Stimulated activated CD8-positive, alpha-beta memory T cell treated with anti-CD3 and anti-CD28 coated beads, Interleukin-7, amount 100 ng/mL, for 1 hour (primary cell): Measurements from ENCODE around the gene CDH20.

Source experiments
- DNase-seq, 2 donors: peaks; one replicate each; pipeline ENCODE4 v3.0.0-alpha.2; 2020; ENCODE audit warnings: low read depth in 2 of 2

Gene CDH20

DNA sequence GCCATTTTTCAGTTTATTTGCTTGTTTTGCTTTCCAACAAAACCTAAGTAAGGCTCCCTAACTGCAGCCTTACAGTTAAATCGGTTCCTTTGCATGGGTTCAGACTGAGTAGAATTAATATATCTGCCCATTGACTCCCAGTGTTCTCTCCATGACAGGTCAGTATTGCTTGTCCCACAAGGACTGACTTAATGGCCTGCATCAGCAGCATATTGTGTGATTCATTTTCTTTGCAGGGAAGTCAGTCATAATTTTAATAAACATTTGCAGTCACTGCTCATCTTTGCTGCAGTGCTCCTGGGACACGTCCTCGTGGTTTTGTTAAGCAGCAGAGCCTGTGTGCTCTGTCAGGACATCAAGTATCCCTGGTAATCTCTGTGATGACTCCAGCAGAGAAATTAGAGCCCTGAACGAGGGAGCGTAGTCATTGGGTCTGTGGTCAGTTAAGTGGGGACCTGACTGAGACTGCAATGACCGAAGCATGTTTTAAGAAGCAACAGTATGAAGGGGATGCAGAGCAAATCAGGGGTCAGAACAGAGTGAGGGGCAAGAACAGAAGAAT lies 93.3 kb downstream of the CDH20 start:
- DNase-seq: no peak

DNA sequence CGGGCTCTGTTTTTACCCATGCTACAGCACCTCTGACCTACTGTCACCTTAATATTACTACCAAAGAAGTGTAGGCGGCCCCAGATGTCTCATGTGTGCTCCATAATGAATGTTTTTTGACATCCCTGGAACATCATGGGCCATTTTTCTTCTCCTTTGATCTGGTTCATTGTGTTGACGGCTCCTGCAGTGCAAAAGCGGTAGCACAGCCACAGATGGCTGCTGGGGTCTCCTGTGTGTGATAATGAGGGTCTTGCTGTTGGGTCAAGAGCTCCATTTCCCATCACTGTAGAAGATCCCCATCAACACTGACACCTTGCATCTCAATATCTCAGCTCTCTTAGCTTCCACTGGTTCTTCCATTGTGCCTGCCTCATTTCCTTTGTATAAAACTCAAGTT lies 95.0 kb downstream of the CDH20 start:
- DNase-seq: no peak

DNA sequence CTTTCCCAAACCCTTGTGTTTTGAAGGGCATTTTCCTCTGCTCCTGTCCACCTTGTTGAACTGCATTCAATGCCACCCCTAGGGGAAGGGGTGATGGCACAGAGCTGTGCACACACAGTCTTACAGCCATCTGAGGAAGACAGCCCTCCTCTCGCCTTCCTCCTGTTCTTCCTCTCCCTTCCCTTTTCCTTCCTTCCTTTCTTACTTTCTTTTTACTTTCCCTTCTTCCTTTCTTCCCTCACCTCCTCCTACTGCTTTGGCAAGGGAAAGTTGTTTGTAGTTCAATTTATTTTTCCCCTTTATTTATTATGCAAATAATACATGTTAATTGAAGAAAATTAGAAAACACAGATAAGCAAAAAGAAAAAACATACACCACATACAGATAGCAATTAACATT lies 99.4 kb downstream of the CDH20 start:
- no peak for DNase-seq

DNA sequence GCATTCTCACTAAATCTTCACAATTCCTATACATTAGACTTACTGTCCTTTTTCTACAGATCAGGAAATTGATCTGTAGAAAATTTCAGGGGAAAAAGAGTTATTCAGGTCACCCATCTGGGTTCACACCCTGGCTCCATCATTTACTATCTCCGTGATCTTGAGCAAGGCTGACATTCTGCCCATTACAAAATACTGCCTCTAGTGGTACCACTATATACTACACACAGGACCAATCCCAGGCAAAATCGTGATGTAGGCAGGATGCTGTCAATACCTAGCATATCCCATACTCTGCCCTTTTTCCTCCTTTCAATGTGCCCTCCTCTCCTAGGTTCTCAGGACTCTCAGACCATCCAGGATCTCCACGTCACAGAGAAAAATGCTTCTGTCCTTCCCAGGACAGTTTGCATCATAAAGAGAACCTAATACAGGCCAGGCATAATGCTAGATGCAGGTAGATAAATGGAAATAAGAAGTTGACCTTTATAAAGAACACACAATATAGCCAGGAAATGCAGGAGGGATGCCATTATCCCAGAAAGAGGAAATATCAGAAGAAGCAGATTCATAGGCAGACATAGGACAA lies 101.9 kb downstream of the CDH20 start:
- DNase-seq: no peak

DNA sequence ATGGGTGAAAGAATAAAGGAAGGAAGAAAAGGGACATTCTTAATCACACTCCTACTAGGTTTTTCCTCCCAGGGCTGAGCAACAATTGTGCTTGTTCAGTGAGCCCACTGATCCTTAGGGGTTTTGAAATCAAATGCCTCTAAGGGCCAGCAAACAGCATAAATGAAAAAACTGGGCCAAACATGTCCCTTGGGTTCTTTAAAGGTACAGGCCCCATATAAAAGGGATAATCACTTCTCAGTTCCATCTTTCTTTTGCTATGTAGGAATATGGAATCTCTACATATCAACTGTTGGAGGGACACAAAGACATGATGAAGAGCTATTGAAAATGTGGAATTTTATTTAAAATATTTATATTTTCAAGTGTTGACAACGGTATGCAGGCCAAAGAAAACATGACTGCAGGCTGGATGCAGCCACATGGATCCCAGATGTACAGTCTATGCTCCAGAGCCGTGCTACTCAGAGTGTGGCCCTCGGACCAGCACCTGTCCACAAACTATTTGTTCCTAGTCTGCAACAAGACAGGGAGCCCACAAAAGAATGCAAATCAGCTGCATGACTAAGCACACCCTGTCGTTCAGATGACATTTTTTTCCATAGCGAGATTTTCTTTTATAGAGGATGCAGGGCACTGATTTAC lies 110.0 kb downstream of the CDH20 start:
- no peak for DNase-seq

DNA sequence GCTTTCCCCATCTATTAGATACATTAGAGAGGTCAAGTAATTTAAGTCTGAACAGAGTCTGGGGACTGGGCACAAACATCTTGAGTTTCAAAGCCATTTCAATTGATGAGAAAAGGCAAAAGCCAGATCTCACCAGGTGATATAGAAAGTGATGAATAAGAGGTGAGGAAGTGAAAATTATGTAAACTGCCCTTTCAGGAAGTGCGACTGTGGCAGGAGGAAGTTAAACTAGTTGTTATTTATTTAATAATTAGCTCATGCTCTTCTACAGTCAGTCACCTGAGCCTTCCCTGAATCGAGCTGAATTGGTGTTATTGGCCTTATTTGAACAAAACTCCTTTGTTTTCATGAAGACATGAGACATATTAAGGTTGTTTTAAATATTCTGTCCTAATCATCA lies 115.1 kb downstream of the CDH20 start:
- DNase-seq: no peak

DNA sequence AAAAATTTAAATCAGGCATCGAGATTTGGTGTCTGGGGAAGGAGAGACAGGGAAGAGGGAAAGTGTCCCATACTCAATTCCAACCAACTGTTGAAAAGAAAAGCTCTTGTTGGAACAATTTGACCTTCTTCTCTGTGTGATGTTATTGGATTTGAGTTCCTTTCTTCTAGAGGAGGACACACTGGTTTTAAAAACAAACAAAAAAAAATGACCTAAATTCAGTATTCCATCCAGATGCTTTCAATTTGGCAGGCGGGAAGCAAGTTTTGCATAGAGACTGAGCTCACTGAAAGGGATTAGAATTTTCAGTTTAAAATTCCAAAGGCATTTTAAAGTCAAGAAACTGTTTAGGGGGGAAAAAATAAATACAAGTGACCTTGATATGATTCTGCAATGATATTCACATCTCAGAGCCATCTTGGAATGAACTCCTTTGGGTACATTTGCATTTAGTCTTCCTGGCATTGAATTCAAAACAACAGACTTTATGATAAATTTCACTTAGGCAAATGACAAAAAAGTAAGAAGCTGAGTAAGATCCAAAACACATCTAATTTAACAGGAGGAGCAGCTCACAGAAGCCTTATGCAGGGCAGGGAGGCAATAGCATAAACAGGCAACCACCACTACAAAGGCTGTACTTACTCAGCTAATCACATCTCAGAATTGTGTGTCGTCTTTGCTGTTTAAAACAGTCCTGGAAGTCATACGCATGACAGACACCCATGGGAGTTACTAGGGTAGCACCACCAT lies 126.8 kb downstream of the CDH20 start:
- no peak for DNase-seq

DNA sequence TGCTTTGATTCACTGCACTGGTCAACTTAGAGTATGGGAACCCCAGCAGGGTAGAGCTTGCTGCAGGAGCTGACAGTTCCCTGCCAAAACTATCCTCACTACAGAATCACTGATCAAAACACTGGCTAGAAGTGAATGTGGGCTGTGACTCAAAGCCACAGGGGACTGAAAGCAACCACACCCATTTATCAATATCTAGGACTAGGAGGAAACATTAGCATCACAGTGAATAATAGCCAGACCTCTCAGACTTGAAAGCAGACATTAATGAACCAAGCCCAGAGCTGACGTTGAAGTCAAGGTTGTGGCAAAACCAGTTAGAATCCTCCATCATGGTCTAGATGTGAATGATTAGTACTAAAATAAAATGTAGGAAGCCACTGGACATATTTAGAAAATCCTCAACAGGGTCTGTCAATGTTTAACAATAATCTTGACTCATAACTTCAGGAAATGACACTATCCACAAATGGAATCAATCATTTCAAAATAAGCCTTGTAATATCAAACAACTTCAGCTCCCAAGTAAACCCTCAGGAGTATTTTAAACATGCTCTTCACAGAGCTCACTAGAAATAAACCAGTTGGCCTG lies 131.4 kb downstream of the CDH20 start:
- DNase-seq: no peak

DNA sequence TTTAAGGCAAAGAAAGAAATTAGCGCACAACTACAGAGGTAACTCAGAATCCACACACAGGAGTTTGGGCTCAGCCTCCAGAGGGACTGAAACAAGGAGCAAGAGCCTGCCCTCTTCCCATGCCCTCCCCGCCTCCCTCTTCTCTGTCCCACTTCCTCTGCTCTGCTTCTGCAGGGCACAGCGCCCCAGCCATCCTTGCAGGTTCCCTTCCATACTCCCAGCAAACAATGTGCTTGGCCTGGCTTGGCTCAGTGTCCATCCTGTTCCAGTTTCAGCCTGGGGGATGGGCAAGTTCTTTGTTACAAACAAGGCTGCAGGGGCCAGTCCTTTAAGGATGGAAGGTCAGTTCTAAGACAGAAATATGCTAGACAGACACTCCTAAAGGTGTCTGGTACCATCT lies 133.5 kb downstream of the CDH20 start:
- no peak for DNase-seq

DNA sequence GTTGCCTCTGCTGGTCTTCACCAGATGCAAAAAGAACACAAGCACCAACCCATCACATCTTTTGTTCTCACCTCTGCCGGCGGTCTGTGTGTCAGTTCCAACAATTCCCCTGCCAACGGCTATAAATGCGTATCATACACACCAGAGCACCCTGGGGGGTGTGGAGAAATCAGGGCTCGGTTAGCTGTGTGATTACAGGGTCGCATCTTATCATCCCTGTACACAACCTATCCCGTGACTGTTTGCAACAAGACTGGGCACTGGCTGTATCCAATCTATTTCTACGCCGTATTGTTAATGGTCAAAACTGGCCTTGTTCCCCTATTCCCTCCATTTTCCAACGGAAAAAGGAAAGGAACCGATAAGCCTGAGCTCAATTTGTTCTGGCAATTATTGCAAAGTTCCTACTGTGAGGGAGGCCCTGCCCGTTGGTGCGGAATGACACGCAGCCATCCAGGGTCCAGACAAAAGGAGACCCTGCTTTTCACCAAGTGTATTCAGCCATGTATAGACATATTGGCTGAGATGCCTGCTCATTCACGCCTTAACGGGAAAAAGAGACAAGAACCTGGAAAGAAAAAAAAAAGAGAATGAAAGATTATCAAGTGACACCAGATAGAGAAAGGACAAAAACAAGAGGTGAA lies 136.9 kb downstream of the CDH20 start:
- DNase-seq: no peak

DNA sequence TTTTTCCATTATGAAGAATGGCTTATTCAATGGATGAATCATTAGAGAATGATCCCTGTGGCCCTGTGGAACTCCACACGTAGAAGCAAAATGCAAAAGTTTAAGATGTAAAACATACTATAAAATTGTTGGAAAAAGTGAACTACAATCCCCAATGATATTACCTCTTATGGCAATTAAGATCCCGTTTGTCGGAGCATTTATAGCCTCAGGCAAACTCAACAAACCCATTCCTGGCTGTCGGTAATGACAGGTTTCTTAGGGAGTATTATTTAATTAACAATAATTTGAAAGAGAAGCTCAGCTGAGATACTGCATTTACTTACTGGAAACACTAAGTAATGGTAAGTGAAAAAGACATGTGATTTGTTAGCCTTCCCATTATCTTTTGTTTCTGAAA lies 138.3 kb downstream of the CDH20 start:
- no peak for DNase-seq

DNA sequence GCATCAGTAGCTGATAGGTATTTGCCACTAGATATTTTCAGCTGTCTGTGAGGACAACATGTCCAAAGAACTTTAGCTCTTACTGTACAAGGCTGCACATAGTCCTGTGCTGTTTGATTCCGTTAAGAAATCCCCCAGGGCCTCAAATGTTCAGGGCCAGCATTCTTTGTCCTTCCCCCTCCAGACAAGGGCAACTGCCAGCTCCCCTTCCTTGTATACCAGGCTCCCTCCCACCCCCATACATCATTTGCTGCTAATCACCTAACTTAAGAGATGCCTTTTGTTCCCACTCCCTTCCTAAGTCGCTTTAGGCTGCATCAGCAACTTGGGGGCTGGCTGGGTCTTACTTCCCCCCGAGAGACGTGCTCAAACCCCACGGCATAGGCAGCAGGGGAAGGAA lies 138.7 kb downstream of the CDH20 start:
- no peak for DNase-seq

DNA sequence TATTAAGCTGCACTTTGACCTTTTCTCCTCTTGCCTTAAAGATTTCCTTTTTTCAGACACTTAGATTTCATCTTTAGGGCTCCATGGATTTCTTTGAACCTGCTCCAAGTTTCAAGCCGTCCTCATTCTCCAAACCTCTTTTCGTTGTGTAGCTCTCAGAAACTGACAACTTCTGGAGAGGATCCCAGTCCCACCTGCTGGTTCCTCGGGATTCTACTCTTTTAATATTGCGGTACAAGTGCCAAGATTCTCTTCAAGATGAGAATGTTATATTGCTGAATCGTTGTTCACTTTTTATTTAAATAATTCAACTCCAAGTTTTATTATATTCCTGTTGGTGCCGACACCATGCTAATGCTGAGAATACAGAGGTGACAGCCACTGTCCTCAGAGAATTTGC lies 141.1 kb downstream of the CDH20 start:
- DNase-seq: no peak

DNA sequence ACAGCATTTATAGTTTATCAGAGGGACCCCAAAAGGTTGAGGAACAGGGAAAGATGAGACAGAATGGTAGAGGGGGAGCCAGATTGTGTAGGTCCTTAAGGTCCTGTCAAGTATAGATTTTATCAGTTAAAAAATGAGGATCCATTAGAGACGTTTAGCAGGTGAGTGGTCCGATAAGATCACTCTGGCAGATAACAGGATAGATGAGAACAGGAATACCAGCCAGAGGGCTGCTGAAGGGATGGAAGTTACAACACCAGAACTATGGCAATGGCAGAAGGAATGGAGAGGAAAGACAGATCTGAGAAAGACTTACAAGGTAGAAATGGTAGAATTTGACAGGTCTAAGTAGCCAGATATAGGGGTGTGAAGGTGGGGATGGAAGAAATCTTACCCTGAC lies 141.7 kb downstream of the CDH20 start:
- DNase-seq: no peak

DNA sequence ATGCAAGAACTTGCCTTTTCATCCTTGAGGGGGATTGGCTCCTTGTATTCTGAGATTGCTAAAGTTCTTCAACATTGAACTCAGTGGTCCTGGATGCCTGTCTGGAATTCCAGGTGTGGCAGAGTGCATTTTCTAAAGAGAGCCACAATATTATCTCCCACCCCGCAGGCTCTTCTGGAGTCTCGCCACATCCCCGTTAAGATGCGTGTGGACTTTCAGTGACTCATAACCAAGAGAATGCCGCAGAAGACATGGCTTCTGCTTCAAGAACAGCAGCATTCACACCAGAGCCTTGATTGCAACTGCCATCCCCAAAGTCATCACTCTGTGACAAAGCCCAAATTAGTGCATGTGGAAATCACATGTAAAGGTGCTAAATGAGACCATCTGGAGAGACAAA lies 142.7 kb downstream of the CDH20 start:
- DNase-seq: no peak

DNA sequence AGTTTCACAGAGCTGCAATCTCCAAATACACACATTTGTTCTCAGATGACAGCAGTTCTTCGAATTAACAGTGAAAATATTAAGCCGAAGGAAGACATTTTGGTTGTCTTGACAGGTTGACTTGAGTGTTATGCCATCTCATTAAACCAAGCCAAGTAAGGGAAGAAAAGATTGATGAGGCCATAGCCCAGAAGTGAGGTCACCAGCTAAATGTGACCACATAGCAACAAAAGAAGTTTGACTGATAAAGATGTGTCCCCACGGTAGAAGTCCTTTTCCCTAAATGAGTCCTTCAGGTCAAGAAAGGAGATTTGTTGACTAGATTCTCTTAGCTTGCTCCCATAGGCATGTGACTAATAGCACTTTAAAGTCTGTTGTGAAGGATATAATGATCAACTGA lies 156.1 kb downstream of the CDH20 start:
- DNase-seq: no peak

DNA sequence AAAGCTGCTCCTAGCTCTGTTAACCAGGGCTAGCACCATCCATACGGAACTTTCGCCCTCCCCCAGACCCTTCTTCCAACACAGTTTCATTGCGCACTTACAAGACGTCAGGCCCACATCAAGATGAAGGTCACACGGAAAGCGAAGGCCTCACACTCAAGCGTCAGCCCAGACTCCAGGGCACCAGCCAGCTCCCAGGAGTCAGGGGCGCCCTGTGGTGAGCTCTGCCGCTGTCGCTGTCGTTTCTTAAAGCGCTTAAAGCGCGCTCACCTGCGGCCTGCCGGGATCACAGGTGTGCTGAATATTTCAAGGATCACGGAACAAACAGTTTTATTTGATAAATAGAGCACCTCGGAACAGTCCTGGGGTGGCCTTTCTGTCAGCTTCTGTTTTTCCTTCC lies 163.1 kb downstream of the CDH20 start:
- DNase-seq: no peak

DNA sequence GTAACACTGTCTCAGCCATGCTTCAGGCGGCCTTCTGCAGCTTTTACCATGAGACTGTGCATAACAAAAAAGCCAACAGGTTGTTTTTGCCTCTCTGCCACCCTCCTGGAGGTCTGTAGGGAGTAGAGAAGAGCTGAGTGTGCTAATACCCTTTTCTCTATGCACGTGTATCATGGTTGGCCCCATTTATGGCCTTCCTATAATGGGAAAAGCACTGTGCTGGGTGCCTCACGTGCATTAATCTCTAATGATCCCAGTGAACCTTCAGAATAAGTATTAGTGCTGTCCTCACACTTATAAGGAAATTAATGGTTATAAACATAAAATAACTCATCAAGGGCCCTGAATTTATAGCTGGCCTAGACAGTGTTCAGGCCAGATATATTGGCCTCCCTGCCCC lies 164.2 kb downstream of the CDH20 start:
- DNase-seq: no peak

DNA sequence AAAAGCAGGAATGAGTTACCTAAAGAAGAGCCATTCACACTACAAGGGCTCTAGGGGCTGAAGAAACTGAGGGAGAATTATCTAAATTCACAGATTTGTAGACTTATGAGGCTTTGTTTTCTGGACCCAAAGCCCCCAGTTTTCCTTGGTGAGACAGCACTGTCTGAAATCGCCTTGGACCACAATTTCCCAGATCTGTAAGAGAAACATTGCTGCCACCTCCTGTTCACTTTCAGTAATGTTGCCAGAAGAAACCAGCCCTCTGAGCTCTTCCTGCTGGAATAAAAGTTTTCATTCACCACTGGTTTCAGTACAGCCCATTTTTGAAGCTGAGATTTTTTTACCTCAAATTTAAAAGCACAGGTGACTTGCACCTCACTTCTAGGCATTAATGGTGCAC lies 169.2 kb downstream of the CDH20 start:
- DNase-seq: no peak

DNA sequence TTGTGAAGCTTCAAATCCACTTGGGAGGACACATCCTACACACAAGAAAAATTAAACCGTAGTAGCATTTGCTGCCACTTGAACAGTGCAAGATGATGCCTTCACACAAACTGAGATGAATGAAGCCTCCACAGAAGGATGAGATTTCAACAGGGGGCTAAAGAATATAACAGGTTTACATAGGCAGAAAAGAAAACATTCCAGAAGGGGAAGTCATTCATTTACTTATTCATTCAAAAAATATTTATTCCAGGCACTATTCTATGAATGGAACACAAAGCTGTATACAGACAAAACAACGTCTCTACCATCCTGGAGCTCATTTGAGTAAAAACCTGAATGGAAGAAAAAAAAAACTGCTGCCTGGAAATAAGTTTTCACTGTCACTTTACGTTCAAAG lies 170.5 kb downstream of the CDH20 start:
- no peak for DNase-seq

DNA sequence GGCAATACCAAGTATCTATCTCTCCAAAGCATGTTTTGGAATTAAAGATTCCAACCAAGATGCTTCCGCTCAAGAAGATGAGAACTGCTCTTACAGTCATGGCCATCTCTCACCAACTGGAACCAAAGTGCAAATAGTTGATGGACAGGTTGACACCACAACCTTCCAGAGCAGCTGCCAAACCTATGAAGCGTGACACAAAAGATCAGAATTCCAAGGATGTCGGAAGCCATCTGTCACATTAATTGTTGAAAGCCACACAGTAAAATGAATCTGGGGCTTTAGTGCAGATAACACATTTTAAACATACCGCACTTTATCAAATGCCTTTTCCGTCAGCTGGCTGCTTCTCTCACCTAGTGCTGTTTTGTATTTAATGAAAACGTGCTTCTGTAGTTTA lies 195.7 kb downstream of the CDH20 start:
- no peak for DNase-seq

DNA sequence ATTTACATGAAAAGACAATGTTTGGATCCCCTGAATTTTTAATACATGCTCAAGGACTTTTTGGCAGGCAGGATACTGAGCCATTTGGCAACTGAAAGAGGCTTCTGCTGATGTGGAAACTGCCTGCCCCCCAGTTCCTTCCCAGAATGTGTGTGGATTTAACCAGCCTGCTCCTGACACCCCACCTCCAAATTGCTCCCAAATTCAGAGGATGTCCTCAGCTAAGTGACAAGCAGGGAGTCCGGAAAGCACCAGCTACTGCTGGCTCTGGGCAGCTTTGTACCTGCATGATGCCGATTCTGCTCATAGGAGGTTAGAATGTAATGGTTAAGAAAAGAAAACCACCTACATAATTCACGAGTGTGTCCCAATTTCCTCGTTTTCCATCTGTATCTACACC lies 197.5 kb downstream of the CDH20 start:
- DNase-seq: no peak
